Measurements from ENCODE around the gene SPACA9.

Gene SPACA9

GRCh38 chr9:132878695-132879456 lies at the start of gene SPACA9:
Gene SPACA9 (plus strand): TSS chr9:132878898. CDS start chr9:132883948, 5,050 bp downstream.
- peak in 45 of 51 donors; percentile 17 to 78 (median 46) for DNase-seq

GRCh38 chr9:132832171-132832881 lies 46.4 kb upstream of the SPACA9 start:
- no peak for DNase-seq

- no peak for DNase-seq
These were observed 45.1 kb upstream of the SPACA9 start for GRCh38 chr9:132833550-132834121.

GRCh38 chr9:132834343-132834742 lies 44.4 kb upstream of the SPACA9 start:
- DNase-seq, result no peak

GRCh38 chr9:132837501-132838286 lies 41.0 kb upstream of the SPACA9 start:
- no peak for DNase-seq

- no peak for DNase-seq
These were observed 40.4 kb upstream of the SPACA9 start for GRCh38 chr9:132838291-132838690.

- DNase-seq, result no peak
These were observed 37.7 kb upstream of the SPACA9 start for GRCh38 chr9:132840980-132841379.

- DNase-seq, result no peak
These were observed 36.3 kb upstream of the SPACA9 start for GRCh38 chr9:132842124-132843044.

- no peak for DNase-seq
These were observed 32.4 kb upstream of the SPACA9 start for GRCh38 chr9:132846109-132846917.

- DNase-seq, result no peak
These were observed 31.7 kb upstream of the SPACA9 start for GRCh38 chr9:132846918-132847515.

GRCh38 chr9:132849185-132849706 lies 29.5 kb upstream of the SPACA9 start:
- DNase-seq, result peak in 5 of 51 donors; percentile 9 to 37 (median 16)

GRCh38 chr9:132853482-132853881 lies 25.2 kb upstream of the SPACA9 start:
- DNase-seq, result no peak

GRCh38 chr9:132854832-132855231 lies 23.9 kb upstream of the SPACA9 start:
- DNase-seq, result no peak

GRCh38 chr9:132855904-132856303 lies 22.8 kb upstream of the SPACA9 start:
- DNase-seq, result no peak

- DNase-seq, result peak in 4 of 51 donors; percentile 18 to 39 (median 34)
These were observed 21.7 kb upstream of the SPACA9 start for GRCh38 chr9:132857031-132857430.

- DNase-seq, result no peak
These were observed 20.9 kb upstream of the SPACA9 start for GRCh38 chr9:132857616-132858342.

- no peak for DNase-seq
These were observed 19.9 kb upstream of the SPACA9 start for GRCh38 chr9:132858751-132859150.

GRCh38 chr9:132861666-132862065 lies 17.0 kb upstream of the SPACA9 start:
- no peak for DNase-seq
